TTC549 (cell line): ENCODE measurements around the gene ARHGAP35.
"Not testable (repeated sequence)": the region's sequence is repeated elsewhere in the genome, so short reads cannot be mapped to it uniquely, and the experiment has no call there.

ENCODE experiments used
- FAIRE-seq: peaks from 2 replicates; lab custom pipeline; 2012; peaks lifted over from hg19 to GRCh38; lab: Jason Lieb, UNC

ARHGAP35 gene

DNA sequence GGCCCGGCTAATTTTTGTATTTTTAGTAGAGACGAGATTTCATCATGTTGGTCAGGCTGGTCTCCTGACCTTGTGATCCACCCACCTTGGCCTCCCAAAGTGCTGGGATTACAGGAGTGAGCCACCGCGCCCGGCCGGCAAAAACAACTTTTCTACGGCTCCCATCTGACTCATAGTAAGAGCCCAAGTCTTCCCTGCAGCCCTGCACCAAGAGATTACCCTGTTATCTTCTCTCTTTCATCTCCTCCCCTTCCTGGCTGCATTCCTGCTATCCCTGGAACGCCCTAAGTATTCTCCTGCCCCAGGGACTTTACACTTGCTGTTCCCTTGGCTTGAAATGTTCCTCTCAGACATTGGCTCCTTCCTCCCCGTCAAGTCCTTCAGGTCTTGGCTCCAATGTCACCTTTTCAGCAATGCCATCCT lies 16.7 kb upstream of the ARHGAP35 start:
- no peak for FAIRE-seq

DNA sequence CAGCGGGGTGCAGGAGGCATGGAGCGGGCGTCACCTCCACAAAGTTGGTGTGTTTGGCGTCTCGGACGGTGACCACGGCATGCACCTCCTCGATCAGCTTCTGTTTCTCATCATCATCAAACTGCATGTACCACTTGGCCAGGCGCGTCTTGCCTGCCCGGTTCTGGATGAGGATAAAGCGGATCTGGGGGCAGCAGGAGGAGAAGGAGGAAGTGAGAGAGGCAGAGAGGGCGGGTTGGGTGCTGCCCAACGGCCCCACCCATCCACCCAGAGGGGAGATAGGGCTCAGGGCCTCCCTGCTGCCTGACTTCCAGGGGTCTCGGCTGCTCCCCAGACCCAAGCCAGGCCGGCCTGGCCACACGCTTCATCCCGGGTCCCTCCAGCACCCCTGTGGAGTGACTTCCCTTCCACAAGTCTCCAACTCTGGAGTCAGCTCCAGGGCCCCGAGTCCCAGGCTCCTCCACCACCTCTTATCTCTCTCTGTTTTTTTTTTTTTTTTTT lies 14.8 kb upstream of the ARHGAP35 start:
- FAIRE-seq = no peak

DNA sequence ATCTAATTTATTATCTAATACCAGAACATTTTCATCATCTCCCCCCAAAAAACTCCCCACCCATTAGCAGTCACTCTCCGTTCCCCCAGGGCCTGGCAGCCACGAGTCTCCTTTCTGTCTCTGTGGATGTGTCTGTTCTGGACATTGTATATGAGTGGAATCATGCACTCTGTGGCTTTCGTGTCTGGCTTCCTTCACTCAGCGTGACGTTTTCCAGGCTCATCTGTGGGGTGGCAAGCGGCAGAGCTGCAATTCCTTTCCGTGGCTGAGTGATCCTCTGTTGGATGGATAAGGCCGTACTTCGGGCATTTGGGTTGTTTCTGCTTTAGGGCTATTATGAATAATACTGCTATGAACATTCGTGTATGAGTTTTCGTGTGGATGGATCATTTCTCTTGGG lies 13.3 kb upstream of the ARHGAP35 start:
- FAIRE-seq = no peak

DNA sequence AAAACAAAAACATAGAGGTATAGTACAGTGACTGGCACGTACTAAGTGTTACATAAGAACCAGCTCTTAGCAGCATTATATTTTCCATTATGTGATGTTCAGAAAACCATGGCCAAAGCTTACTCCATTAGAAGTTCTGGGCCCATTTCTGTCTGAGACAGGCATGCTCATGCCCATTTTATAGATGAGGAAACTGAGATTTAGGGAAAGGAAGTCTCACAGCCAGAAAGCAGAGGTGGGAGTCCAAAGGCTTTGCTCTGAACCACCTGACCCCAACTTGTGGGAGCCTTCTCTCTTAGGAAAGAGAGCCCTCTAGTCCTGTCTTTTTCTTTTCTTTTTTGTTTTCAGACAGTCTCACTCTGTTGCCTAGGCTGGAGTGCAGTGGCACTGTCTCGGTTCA lies 12.4 kb upstream of the ARHGAP35 start:
- no peak for FAIRE-seq

DNA sequence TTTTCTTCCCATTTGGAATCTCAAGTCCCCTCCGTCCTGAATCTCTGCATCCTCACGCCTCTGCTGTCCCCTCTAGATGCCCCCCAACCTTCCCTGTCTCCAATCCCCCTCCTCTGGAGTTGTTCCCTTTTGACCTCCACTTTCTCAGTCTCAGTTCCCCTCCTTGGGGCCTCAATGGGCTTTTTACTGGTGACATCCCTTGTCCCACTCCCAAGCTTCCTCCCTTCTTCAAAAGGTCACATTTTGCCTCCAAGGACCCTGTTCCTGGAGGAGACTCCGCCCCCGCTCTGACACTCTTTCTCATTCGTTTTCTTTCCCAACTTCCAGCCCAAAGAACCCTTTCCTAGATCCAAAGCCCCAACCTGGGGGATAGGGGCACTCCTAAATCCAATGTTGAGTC lies 11.2 kb upstream of the ARHGAP35 start:
- no peak for FAIRE-seq

DNA sequence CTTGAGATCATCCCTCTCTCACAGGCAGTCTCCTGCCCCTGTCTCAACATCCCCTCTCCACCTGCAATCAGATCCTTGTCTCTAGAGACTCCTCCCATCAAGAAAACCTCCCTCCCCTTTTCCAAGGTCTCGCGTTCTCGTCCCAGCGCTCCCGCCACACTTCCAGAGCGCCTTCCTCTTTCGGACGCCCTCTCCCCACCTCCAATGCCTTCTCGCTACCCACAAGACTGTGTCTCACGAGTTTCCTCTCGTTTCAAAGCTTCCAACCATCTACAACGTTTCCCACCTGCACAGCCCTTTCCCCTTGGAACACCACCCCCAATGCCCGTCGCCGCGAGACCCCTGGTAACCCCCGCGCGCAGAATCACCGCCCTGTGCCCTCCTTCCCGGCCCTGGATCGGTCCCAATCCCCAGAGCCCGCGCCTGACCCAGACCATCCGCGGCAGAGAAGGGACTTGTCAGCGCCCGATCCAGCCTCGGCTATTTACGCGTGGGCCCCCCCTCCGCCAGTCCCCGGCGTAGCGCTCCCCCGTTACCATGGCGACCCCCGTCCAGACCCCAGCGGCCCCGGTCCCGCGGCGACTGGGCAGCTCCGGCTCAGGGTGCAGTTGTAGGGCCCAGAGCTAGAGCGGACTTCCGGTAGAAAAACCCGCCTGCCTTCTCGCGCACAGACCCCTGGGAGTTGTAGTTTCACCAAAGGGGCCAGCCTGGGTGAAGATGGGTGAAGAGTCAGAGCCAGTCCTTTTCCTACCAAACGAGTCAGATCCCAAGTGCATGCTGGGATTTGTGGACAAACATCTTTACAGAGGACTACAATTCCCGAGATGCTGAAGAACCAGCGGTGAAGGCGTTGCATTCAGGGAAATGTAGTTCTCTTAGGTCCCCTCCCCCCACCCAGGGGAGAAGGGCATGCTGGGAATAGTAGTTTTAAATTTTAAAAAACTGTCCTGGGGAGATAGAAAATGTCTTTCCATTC lies 10.3 kb upstream of the ARHGAP35 start, which contains the start of gene AP2S1:
AP2S1 (minus strand) TSS at position 619 of the 976 bp plus-strand sequence; CDS start at position 539, 80 bp downstream.
- FAIRE-seq = peak; percentile 97

DNA sequence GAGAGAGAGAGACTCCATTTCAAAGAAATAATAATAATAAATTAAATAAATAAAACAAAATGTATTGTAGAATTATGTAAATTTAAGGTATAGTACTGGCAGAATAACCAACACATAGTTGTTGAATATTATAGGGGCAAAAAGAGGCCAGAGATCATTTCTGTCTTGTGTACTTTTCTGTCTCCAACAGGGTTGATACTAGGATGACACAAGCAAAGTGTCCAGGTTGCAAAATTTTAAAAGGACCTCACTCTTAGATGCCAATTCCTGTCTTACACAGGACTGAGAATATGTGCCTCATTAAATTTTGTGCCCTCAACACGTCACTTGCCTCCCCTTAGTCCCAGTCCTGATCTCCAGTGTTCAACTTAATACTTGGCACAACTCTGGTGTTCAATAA lies 8.0 kb upstream of the ARHGAP35 start:
- FAIRE-seq = no peak

DNA sequence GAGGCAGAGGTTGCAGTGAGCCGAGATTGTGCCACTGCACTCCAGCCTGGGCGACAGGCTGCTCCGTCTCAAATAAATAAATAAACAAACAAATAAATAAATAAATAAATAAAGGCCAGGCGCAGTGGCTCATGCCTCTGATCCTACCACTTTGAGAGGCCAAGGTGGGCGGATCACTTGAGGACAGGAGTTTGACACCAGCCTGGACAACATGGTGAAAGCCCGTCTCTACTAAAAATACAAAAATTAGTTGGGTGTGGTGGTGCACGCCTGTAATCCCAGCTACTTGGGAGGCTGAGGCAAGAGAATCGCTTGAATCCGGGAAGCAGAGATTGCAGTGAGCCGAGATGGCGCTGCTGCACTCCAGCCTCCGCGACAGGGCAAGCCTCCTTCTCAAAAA lies 6.1 kb upstream of the ARHGAP35 start:
- FAIRE-seq = not testable (repeated sequence)

DNA sequence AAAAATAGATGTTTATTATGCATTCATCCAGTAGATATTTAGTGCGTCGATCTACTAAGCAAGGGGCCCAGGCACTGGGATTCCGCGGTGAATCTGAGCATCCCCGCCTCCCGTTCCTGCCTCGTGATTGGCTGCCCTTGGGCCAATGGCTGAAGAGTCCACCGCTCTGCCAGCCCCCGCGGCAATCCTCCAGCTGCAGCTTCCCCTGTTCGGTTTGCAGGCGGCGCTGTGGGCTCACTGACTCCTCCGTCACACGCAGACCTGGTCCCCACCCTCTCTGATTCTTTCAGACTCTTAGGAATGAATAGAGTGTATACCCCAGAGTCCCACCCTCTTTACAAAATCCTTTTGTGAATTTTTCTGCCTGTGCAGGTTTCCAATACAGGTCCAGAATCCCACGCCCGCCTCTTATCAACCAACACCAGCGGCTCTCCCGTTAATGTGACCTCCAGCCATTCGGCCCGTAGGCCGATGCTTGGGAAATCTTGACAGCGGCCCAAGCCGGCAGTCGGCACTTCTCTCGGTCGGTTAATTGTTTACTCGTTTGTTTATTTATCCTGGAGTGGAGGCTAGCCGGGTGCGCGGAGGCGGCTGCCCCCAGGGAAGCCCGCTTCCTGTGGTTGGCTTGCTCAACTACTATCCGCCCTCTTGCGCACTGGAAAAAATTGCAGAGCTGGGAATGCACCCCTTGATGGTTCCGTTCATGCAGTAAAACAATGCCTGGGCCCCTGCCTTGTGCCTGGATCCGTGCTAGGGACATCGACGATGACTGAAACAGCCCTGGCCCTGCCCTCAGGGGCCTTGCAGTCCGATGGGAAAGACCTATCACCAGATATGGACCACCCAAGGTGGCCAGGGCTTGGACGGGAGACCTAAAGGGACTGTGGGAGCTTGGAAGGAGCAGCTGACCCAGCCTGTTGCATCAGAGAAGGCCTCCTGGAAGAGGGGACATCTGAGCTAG lies 4.5 kb upstream of the ARHGAP35 start:
- peak; percentile 78 for FAIRE-seq

DNA sequence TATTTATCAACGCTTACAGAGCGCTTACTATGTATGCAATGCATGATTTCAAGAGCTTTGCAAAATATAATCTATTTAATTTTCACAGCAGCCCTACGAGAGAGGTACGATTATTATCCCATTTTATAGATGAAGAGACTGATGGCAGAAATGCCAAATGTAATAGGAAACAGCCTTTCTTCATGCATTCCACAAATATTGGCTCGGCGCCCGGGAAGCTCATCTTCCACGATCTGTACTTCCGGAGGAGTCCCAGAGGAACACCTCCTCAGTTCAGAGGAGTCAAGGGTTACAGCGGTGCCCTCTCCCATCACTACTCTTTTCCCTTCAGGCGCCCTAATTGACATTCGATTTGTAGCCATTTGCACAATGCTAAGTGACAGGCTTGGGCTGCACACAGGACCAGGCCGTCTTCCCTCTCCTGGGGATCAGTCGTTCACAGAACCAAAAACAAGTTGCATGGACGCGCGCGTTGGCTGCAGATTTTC lies 1.1 kb upstream of the ARHGAP35 start:
- FAIRE-seq = no peak

DNA sequence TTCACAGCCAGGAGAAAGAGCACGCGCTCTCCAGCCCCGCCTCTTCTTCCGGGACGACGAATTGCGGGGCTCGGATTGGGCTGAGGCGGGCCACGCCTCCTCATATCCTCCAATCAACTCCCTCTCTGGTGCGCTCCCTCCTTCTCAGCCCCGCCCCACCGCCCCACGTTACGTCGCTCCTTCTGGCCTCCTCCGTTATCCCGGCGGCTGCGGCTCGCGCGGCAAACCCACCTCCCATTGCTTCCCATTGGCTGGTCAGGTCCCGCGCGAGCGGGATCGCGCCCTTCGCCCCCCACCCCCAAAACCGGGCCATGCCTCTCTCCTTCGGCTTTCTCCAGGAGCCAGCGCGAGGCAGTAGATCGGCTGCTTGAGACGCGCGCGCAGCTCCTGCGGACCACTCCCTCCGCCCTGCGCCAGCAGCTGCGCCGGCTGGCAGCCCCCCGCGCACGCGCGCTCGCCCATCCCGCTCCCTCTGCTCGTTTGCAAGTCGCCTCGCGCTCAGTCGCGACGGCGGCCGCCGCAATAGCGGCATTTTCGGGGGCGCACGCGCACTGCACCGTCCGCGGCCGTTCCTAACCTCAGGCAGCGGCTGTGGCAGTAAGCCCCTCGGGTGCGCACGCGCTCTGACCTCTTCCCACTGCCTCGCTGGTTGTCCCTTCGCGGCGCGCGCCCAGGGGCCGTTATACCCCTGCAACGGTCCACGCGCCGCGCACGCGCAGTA lies 512 bp upstream of the ARHGAP35 start:
- peak; percentile 94 for FAIRE-seq

DNA sequence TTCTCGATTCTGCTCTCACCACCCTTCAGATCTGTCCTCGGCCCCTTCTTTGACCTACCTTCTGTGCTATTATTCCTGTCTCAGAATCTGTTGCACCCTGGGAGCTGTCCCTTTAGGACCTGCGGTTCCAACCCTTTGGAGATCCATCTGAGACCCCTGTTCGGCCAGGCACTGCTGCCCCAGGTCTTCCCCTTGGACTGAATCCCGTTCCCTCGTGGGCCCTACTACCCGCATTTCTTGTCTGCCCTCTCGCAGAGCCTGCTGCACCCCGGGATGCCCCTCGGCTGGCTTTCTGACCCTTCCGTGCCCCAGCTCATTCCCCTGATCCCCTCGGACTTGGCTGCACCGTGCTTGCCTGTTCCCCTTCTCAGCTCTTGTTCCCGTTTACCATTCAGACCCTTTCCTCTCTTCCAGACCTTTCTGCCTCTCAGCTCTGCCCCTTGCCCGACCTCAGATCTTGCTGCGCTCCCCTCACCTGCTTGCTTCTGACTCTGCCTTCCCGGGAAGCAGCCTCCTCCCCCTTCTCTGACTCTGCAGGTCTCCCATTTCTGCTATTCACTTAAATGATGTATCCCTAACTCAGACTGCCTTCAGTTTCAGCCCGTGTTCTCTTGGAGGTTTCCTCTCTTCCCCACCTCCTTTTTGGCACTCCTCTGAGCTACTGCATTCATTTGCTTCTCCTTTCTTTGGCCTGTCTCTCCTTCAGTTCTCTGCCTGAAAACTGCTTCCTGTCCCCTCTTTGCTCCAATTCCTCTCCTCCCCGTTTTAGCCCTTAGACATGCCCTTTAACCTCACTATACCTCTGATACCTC lies 1.1 kb downstream of the ARHGAP35 start:
- FAIRE-seq = no peak

DNA sequence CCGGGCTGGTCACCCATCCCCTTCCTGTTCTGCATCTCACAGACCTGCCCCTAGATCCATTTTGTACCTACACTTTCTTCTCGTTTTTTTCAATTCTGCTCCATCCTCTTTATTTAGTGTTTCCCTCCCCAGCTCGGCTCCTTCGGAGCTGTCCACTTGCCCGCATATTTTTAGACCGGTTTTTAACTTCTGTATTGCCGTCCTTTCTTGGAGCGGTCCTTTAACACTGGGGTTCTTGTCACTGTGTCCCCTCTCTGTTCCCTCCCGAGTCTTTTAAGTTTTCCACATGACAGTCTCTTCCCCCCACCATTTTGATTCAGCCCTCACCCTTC lies 1.7 kb downstream of the ARHGAP35 start:
- no peak for FAIRE-seq

DNA sequence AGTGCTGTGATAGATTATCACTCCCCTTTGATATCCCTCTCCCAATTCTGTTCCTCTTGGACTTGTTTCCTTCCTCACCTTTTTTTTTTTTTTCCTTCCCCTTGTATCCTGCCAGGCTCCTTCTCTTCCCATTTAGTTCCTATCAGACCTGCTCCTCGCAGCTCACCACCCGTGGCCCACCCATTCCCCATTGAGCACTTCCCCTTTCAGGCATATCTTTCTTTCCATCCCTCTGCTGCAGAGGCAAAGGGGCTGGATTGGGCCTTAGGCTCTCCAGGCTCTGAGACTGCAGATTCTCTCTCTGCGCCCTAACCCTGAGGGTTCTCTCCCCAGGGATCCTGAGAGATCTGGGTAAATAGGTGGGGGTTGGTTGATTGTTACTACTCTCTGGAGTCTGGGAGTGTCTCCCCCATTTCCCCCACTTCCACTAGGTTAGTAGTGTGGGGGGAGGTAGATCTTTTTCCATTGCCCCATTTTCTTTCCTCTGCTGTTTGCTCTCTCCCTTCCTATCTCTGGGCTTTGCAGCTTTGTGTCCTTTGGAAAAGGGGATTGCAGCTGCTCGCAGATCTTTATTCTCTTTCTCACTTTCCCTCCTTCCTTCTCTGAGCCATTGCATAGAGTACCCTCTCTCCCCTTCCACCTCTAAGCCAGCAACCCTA lies 2.3 kb downstream of the ARHGAP35 start:
- no peak for FAIRE-seq

DNA sequence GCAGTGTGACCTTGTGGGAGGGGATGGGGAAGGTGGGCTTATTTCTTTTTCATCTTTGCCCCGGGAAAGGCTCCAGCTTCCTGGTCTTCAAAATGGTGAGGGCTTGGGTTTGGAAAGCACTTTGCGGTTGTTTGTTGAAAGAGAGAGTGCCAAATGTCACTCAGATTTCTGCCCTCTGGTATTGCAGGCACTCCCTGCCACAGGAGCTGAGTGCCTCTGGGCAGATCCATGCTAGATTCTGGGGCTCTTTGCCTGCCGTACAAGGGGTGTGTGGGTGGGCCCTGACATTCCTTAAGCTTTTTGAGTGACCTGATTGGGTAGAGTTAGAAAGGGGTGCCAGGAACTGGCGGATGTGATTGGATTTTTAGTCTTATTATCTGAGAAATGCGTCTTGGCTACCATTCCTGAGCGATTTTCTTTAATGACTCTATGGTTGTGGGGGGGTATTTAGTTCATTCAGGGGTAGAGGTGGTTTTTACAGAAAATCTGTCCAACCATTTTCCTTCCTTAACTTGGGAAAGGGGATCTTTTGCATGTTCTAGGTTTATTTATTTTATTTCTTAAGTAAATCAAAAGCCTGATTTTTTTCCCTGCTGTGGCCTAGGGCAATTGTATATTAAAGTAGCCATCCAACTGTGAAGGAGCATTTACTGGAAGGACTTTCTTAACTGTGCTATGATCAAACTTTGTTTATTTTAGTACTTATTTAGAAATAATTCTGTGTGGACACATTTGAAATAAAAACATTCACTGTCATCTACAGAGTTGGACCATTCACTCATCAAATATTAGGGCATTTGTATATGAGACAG lies 3.2 kb downstream of the ARHGAP35 start:
- no peak for FAIRE-seq

DNA sequence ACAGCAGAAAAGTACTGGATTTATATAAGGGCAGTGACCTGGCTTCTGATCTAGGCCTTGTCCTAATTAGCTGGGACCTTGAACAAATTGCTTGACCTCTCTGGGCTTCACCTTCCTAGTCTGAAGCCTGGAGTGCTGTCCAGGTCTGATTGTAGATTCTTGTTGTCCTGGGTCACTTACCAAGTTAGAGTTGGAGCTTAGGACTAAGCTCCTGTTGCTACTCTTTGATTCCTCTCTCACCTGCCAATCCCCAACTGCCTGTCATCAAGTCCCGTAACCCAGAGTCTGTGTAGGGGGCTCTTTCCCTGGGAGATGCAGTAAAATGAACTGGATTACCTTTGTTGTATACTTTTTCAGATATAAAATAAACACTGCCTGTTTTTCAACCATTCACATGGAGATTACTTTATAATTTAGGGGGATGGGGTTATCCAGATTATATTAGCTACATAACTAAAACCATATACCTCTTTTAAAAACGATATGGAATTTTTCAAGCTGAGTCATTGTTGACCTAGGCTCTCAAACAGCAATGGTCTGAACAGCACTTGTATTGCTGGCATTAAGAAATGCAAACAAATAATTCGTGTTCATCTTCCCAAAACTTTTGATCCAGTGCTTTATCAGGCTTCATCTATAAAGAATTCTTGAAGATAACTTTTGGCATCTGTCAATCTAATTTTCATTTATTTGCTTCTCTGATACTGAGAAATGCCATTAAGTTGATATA lies 5.8 kb downstream of the ARHGAP35 start:
- no peak for FAIRE-seq

DNA sequence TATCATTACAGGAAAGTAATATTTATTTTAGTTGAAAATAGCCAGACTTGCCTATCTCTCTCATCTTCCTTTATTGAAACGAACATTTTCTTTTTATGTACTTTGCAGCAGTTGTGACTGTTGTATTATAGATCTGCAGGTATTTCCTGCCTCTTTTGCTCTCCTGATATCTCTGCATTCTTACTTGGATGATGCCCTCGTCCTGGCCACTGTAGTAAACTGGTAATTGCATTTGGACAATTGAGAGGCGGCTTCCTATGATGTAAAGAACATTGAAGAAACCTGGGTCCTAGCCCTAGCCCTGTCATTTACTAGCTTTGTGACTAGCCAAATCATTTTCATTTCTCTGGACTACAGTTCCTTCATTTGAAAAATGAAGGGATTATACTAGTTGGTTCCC lies 6.4 kb downstream of the ARHGAP35 start:
- no peak for FAIRE-seq

DNA sequence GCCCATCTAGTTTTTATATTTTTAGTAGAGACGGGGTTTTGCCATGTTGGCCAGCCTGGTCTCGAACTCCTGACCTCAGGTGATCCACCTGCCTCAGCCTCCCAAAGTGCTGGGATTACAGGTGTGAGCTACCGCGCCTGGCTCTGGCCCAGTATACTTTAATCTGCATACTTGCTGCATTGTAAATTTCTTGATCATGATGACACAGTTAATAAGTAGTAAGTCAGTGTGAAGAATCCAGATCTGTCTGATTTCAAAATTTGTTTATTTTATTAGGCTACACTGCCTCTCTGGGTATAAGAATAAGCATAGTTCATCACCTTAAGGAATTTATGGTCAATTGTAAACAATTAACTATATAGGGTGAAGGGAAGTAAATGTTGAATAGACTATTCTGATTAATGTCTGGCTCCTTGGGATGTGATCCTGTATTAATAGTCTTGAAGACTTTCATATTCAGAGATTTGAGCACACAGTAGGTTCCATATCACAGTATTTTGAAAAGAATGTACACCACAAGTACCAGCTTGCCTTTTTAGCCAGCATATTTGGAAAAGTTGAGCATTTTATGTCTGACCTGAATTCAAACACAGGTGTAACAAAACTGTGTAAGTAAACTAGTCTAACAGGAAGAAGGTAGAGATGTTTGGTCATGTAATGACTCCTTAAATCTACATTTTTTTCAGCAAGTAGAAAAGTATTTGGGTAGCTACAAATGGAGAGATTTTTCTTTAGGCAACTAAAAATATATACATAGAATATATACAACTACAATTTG lies 7.4 kb downstream of the ARHGAP35 start:
- FAIRE-seq = no peak
